ENCODE results near the gene TMEM125. TPM values are rescaled to one million over a fixed set of nuclear protein-coding genes. Genes with fewer than 3 reads are reported as not detected.

The TMEM125 gene
- total RNA-seq, 4 donors from 2014 or later = 4.2 to 15.5 (median 10.2) TPM

GRCh38 chr1:43246466-43247213 lies 23.1 kb upstream of the TMEM125 start:
- H3K36me3 ChIP-seq = no peaks in the 10 kb centered on the region
- no peaks in the 10 kb centered on the region for H3K4me1 ChIP-seq
- H3K27ac ChIP-seq = no peak overlapping the region
- no peaks in the 10 kb centered on the region for H3K27me3 ChIP-seq
- TF ChIP-seq POLR2A (IDR thresholded peaks at IDR 0.05) = no peak
- TF ChIP-seq, protein P1, sequence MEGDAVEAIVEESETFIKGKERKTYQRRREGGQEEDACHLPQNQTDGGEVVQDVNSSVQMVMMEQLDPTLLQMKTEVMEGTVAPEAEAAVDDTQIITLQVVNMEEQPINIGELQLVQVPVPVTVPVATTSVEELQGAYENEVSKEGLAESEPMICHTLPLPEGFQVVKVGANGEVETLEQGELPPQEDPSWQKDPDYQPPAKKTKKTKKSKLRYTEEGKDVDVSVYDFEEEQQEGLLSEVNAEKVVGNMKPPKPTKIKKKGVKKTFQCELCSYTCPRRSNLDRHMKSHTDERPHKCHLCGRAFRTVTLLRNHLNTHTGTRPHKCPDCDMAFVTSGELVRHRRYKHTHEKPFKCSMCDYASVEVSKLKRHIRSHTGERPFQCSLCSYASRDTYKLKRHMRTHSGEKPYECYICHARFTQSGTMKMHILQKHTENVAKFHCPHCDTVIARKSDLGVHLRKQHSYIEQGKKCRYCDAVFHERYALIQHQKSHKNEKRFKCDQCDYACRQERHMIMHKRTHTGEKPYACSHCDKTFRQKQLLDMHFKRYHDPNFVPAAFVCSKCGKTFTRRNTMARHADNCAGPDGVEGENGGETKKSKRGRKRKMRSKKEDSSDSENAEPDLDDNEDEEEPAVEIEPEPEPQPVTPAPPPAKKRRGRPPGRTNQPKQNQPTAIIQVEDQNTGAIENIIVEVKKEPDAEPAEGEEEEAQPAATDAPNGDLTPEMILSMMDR (IDR thresholded peaks at IDR 0.05) = no peak
- no peak overlapping the region for H3K4me3 ChIP-seq
- 95 to 96% methylated on average over 4 of the region's 4 CpGs for WGBS, 2 donors
- intact Hi-C loops (cut with DNase I) = no loop called here
- no peaks in the 10 kb centered on the region for H3K9me3 ChIP-seq
- no peak for DNase-seq

DNA sequence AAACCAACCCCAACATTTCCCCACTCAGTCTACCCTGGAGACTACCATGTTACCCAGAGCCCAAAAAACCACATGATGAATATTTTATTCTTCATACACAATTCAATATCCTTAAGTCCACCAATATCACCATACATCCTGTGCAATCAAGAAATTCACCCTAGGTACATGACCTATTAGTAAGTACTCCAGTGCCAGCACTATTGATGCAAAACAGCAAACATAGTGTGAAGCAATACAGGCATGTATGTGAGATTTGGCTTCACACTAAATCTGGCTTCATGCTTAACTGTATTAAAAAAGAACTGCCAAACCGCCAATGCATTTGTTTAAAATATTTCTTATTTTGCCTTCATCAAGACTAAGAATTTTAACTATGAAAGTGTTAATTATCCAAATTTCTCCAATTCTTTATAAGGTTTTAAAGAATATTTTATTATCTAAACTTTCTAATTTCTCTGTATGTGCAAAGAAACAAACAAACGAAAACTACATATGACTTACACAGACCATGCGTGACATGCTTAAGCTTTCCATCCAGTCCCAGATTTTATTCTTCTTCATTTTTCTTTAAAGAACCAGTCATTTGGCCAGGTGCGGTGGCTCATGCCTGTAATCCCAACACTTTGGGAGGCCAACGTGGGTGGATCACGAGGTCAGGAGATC lies 22.4 kb upstream of the TMEM125 start:
- Histone ChIP-seq H3K36me3 (no peaks in the 10 kb centered on the region), H3K4me3 (no peak overlapping the region), H3K27ac (no peak overlapping the region), H3K27me3 (no peaks in the 10 kb centered on the region), H3K9me3 (no peaks in the 10 kb centered on the region), H3K4me1 (no peaks in the 10 kb centered on the region)
- 84 to 91% methylated on average over 6 of the region's 6 CpGs for WGBS, 2 donors
- no peak for DNase-seq
- intact Hi-C loops (cut with DNase I) = no loop called here
- TF ChIP-seq POLR2A (IDR thresholded peaks at IDR 0.05) = no peak
- TF ChIP-seq, protein P1 (IDR thresholded peaks at IDR 0.05) = no peak

DNA sequence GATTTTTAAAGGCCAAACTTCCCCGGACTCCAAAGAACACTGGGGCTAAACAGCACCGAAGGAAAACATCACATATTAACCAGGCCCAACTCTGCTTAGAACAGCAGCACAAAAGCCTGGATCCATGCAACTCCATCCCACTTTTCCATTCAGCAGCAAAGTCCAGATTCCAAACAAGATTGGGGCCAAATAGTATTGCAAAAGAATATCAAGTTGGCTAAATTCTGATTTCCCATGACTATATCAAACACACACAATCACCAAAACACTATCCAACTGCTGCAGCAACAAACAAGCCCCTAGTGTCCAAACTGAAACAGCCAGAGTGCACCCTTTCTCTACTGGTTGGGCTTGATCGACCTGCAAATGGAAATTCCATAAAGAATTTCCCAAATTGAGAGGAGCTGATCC lies 19.4 kb upstream of the TMEM125 start:
- no peaks in the 10 kb centered on the region for H3K4me1 ChIP-seq
- intact Hi-C loops (cut with DNase I) = no loop called here
- H3K9me3 ChIP-seq = no peaks in the 10 kb centered on the region
- no peak overlapping the region for H3K27ac ChIP-seq
- H3K4me3 ChIP-seq = no peak overlapping the region
- no peaks in the 10 kb centered on the region for H3K36me3 ChIP-seq
- DNase-seq = no peak
- H3K27me3 ChIP-seq = no peaks in the 10 kb centered on the region
- no peak for TF ChIP-seq POLR2A (IDR thresholded peaks at IDR 0.05)
- TF ChIP-seq, protein P1 (IDR thresholded peaks at IDR 0.05) = no peak
- 81 to 92% methylated on average over 3 of the region's 3 CpGs for WGBS, 2 donors

GRCh38 chr1:43251024-43251423 lies 18.8 kb upstream of the TMEM125 start:
- no peak for DNase-seq
- intact Hi-C loops (cut with DNase I) = no loop called here
- H3K9me3 ChIP-seq = no peaks in the 10 kb centered on the region
- no peaks in the 10 kb centered on the region for H3K36me3 ChIP-seq
- H3K27me3 ChIP-seq = no peaks in the 10 kb centered on the region
- 76 to 92% methylated on average over 5 of the region's 5 CpGs for WGBS, 2 donors
- H3K4me1 ChIP-seq = peaks cover 0 to 5% (median 0%) of the 10 kb centered on the region in 3 donors
- no peak overlapping the region for H3K4me3 ChIP-seq
- no peak overlapping the region for H3K27ac ChIP-seq
- TF ChIP-seq POLR2A (IDR thresholded peaks at IDR 0.05) = no peak
- TF ChIP-seq, protein P1 (IDR thresholded peaks at IDR 0.05) = no peak

- no peaks in the 10 kb centered on the region for H3K36me3 ChIP-seq
- H3K4me3 ChIP-seq = no peak overlapping the region
- intact Hi-C loops (cut with DNase I) = no loop called here
- WGBS, 2 donors = 88 to 94% methylated on average over 1 of the region's 1 CpG
- H3K4me1 ChIP-seq = peaks cover 0 to 17% (median 4%) of the 10 kb centered on the region in 3 donors
- no peak for DNase-seq
- no peak for TF ChIP-seq POLR2A (IDR thresholded peaks at IDR 0.05)
- TF ChIP-seq, protein P1 (IDR thresholded peaks at IDR 0.05) = no peak
- no peak overlapping the region for H3K27ac ChIP-seq
- H3K27me3 ChIP-seq = no peaks in the 10 kb centered on the region
- H3K9me3 ChIP-seq = no peaks in the 10 kb centered on the region
These were observed 17.6 kb upstream of the TMEM125 start for GRCh38 chr1:43252225-43252624.

All from esophagus squamous epithelium (tissue), 5 donors.